Activated CD8-positive, alpha-beta memory T cell treated with anti-CD3 and anti-CD28 coated beads for 24 hours (primary cell): Measurements from ENCODE around the gene PRRC1.

Experiments
- DNase-seq: peaks from one replicate; pipeline ENCODE4 v3.0.0-alpha.2; 2020

Gene PRRC1

DNA sequence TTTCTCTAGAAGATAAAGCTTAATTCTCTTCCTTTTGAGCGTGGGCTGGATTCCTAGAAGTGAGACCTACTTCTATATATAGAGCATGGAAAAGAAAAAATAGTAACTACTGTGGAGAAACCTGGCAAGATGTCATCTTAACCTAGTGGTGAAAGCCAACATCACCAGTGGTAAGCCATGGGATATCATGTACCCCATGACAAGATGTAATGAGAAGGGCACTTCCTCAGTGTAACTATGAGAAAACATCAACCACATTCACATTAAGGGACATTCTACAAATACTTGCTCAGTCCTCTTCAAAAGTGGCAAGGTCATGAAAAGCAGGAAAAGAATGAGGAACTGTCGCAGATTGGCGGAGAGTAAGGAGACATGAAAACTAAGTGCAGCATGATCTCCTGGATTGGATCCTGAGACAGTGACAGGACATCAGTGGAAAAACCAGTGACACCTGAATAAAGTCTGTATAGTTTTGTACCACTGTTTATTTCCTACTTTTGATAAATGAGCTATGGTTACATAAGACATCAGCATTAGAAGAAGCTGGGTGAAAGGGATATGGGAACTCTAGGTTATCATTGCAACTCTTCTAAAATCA is 65.4 kb downstream of the PRRC1 start:
- no peak for DNase-seq

- DNase-seq: no peak
These were observed 66.4 kb downstream of the PRRC1 start for GRCh38 chr5:127583866-127584265.

DNA sequence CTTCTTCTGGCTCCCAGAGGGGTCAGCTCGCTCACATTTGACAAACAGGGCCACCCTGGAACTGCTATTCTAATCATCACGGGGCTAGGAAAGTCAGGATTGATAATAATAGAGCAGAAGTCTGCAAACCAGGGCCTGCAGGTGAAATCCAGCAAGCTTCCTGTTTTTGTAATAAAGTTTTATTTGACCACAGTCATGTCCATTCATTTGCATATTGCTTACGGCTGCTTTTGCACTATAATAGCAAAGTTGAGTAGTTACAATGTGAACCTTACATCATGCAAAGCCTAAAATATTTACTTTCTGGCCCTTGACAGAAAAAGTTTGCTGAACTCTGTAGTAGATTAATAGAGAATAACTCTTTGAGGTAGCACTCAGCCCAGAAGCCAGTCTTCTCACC is 68.2 kb downstream of the PRRC1 start:
- no peak for DNase-seq

GRCh38 chr5:127586066-127586770 is 68.8 kb downstream of the PRRC1 start:
- no peak for DNase-seq

DNA sequence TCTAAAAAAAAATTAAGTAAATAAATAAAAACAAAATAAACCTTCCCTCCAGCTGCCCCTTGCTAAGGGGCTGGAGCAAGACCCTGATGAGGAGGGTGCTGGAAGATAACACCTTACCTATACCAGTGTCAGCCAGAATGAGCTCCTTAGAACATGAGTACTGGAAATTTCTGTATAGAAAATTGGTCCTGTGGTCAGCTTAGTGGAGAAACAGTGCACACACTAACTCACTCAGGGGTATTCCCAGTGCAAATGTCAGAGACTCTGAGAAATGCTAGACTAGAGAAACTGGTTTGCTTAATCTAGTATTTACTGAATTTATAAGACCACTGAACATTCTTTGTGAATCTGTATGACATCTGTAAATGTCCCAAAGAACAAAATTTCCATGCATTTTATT is 69.4 kb downstream of the PRRC1 start:
- no peak for DNase-seq

DNA sequence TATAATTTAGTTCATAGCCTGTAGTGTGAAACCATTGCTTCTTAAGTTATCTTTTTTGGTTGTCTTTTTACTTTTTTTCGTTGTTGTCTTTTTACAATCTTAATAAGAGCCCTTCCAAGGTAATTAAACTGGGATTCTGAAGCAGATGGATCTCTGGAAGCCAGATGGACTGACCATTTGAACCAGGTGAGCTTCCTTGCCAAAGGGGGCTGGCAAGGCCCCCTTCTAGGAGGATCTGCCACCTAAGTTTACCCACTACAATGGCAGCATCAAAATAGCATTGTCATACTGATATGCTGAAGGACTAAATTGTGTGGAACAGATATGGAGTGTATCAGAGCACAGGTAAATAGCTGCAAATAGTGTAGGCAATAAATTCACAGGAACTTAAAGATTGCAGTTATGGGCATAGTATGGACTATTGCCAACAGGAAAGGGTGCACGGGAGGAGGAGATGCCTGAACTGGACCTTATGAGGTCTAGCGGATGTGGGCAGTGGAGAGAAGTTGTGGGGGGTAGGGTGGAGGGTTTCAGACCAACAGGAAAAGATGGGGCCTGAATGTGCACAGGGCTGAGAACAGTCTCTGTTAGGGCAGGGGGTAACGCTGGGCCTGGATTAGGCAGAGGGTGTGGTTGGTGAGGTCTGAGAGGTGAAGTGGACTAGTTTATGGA is 69.9 kb downstream of the PRRC1 start:
- no peak for DNase-seq

DNA sequence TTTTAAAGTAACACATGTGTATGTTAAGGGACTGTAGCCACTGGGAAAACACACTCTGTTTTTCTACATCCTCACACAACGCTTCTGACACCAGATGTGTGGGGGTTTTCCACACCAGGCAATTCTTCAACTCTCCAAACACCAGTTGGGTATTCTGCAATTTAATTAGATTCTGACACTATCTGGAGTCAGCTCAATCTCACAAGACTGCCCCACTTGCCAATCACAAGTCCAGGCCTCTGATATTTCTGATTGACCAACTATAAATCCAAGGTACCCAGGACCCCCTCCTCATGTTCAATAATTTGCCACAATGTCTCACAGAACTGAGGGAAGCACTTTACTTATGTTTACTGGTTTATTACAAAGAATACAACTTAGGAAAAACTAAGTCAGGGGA is 70.9 kb downstream of the PRRC1 start:
- no peak for DNase-seq

DNA sequence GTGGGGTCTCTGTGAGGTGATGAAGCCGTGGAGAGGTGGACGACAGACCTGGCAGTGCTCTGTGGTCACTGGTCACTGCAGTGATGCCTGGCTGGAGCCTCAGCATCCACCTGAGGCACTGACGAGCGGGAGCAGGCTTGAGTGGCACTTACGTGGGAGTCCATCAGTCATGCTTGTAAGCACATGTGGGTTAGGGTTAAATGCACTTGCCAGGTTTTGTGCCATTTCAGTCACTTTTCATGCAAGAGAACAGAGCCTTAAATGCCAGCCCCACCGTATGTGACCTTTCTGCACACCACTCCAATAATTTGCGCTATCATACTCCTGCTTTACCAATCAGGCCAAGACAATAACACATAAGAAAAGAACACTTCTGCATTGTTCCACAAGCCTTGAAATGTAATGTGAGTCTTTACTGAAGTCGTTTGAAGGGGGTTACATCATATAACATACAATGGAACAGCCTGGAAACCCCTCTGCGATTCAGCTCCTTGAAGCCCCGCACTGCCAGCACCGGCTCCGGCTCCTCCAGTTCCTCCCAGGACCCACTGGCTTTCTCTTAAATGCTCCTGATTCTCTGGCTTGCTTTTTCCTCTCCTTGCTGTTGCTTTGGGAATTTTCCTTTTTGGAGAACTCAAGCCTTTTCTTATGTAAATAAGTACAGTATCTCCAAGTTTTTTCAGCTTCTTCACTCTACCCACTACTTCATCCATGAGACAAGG is 72.0 kb downstream of the PRRC1 start:
- no peak for DNase-seq

GRCh38 chr5:127590156-127590722 is 72.8 kb downstream of the PRRC1 start:
- DNase-seq: no peak

DNA sequence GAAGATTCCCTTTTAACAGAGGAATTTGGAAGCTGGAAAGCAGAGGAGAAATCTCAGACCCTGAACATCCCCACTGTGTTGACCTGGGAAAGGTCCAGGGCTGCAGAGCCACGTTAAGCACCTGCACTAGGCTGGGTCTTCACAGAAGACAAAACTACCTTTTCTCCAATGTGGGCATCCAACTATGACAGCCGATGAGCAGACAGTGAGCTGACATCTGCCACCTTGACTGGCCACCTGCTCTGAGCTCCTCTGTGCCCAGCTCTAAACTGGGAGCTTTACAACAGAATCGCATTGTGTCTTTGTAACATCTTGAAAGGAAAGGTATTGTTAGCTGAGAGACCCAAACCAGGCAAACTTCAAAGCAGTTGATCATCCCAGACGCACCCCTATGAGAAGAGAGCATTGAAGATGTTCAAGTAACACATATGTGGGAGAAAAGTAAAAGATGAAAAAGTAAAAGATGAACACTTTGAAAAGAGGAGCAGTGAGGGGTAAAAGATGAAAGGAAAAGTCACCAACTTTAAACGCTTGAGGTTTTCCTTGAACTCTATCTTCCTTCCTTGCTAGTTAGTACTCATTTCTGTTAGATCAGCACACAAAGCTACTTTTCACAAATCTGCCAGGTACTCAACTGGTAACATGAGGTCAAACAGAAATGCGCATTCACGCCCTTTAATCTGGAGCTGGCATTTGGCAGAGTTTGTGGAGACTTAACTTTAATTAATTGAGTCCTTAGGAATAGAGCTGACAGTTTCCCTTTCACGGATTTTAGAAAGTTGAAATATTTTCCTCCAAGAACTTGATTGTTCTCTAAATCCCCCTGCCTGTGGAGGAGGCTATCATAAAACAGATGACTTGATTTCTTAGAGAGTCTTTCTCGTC is 78.3 kb downstream of the PRRC1 start:
- DNase-seq: no peak

- DNase-seq: no peak
These were observed 79.1 kb downstream of the PRRC1 start for GRCh38 chr5:127596501-127596900.

DNA sequence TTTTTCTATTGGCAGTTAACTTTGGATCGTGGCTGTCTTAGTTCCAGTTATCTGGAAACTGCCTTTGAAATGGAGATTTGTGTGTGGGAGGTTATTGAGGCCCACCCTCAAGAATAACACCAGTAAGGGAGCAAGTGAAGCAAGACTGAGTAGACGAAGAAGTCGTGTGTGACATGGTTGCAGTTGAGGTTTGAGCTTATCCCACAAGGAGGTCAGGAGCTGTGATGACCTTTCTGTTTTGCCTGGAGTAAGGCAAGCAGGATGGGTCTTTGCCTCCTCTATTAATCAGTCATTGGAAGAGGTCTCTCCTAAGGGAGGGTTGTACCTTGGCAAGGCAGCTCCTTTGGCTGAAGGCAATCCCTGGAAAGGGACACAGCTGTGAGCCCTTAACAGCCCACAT is 81.9 kb downstream of the PRRC1 start:
- no peak for DNase-seq

GRCh38 chr5:127599847-127600246 is 82.4 kb downstream of the PRRC1 start:
- no peak for DNase-seq

DNA sequence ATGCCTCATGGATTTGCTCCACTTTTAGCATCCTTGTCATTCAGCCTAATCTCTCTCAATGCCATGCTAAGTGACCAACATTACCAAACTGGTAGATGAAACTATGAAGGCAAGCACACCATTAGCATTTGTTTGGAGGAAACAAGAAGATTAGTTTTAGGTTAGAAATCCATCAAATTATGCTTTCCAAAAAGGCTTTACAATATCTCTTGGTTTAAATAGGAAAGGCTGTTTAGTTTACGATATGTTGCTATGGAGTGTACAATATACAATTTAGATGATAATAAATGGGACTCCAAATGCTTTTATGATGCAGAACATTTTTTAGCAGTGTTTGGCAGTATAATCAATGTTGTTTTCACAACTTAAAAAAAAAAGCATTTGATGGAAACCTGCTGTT is 83.7 kb downstream of the PRRC1 start:
- DNase-seq: no peak

- no peak for DNase-seq
These were observed 84.2 kb downstream of the PRRC1 start for GRCh38 chr5:127601601-127602000.

DNA sequence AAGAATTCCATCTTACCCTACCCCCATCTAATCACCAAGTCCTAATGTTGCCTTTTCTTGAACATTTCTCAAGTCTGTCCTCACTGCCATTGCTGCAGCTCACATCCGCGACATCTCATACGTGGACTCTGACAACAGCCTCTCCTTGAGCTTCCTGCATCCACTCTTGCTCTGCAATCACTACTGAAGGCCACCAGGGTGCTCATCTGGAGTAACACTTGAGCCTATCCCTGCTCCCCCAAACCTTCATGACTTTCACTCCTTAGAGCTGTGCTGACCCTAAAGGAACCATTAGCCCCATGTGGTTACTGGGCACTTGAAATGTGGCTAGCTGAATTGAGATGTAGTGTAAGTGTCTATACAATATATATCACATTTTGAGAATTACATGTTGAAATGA is 85.0 kb downstream of the PRRC1 start:
- no peak for DNase-seq

GRCh38 chr5:127602896-127603844 is 85.7 kb downstream of the PRRC1 start:
- DNase-seq: no peak
